Measurements from ENCODE around the gene PTPN23.

The PTPN23 gene

DNA sequence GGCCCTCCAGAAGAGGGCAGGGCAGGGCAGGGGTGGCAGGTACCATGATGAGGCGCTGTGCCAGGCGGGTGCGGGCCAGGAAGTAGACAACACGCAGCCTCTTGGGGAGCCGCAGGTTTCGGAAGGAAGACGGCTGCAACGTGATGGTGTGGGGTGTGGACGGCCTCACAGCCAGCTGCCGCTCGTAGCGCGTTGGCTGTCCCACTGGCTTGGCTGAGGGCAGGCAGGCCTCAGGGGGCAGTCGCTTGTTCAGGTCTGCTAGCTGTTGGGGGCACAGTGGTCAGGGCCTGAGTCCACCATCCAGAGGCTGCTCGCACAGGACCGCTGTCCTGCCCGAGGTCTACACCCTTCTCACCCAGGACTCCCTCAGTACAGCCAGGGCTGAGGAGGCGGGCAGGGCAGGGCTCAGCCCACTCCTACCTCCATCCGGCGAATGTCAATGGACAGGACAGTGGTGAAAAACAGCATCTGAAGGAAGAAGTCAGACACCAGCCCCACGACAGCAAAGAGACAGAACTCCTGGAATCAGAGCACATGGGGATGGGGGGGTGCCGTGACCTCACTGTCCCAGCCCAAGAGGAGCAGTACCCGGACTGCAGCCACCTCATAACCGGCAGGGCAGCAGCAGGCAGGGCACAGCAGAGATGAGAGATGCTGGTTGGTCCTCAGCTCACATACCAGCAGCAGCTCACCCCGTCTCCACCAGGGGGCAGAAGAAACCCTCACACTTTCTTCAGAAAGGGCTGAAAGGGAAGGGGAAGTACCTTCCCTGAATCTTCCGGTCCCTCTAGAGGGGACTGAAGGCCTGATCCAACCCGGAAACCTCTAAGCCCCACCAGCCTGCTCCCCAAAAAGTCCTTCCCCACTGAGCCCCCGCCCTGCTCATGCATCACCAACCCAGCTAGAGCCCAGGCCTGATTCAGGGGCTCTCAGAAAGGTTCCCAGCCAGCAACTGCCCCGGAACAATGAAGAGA is 40.0 kb downstream of the PTPN23 start:
- FAIRE-seq (no peak), DNase-seq (ENCODE audit: insufficient read length, low spot score) (peak; percentile 87)
- TF ChIP-seq, protein P1, sequence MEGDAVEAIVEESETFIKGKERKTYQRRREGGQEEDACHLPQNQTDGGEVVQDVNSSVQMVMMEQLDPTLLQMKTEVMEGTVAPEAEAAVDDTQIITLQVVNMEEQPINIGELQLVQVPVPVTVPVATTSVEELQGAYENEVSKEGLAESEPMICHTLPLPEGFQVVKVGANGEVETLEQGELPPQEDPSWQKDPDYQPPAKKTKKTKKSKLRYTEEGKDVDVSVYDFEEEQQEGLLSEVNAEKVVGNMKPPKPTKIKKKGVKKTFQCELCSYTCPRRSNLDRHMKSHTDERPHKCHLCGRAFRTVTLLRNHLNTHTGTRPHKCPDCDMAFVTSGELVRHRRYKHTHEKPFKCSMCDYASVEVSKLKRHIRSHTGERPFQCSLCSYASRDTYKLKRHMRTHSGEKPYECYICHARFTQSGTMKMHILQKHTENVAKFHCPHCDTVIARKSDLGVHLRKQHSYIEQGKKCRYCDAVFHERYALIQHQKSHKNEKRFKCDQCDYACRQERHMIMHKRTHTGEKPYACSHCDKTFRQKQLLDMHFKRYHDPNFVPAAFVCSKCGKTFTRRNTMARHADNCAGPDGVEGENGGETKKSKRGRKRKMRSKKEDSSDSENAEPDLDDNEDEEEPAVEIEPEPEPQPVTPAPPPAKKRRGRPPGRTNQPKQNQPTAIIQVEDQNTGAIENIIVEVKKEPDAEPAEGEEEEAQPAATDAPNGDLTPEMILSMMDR (IDR thresholded peaks at IDR 0.05; ENCODE audit: insufficient read depth, missing control alignments): peak; percentile 88

DNA sequence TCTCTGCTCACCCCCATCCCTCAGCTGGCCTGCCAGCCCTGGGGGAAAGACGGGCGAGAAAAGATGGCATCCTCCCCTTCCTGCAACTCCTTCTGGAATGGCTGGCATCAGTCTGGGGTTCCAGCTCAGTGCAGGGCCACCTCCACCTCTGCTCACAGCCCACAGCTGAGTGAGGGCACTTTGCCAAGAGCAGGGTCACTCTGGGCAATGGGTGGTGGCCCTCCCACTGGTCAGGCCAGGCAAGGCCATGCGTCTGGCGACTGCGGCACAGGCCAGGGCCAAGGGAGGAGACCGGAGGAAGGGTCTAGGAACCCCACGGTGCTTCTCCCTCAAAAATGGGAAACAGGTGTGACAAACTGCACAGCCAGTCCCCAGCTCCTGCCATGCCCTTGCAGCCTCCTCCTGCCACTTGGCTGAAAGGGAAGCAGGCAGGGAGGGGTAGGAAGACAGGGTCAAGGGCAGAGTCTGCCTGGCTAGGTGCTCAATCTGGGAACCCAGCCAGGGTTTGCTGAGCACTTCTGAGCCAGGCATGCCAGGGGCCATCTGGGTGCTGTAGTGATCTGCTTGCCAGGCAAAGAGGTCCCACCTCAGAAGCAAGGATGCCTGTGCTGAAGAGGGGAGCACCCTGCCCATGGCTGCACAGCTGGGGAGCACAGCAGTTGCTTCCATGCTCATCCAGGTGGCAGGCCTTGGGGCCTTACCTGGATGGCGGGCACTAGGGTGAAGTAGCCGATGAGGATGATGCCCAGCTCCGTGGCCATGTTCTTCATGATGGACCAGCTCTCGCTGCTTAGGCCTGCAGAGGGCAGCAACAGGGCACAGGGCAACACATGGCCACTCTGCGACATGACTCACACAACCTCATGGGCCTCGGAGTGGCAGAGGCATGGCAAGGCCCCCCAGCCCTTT is 41.2 kb downstream of the PTPN23 start:
- no peak for FAIRE-seq
- DNase-seq (ENCODE audit: insufficient read length, low spot score): peak; percentile 25
- TF ChIP-seq, protein P1 (IDR thresholded peaks at IDR 0.05; ENCODE audit: insufficient read depth, missing control alignments): peak; percentile 27

DNA sequence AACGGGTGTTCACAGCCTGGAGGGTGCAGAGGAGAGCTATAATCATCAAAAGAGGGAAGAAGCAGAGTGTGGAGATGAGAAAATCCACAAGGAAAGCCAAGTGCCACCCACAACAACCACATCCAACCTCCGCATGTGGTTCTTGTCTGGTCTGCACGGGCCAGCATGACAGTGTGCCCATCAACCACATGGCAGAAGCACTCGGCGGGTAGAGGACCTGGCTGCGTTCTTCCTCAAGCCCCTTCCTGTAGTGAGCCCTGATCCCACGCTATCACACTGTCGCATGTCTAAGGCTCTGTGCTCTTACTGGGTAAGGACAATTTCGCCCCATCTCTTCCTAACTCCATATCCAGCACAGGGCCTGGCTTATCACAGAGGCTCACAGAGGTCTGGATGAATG is 41.9 kb downstream of the PTPN23 start:
- TF ChIP-seq, protein P1 (IDR thresholded peaks at IDR 0.05; ENCODE audit: insufficient read depth, missing control alignments): no peak
- FAIRE-seq (no peak), DNase-seq (ENCODE audit: insufficient read length, low spot score) (no peak)

DNA sequence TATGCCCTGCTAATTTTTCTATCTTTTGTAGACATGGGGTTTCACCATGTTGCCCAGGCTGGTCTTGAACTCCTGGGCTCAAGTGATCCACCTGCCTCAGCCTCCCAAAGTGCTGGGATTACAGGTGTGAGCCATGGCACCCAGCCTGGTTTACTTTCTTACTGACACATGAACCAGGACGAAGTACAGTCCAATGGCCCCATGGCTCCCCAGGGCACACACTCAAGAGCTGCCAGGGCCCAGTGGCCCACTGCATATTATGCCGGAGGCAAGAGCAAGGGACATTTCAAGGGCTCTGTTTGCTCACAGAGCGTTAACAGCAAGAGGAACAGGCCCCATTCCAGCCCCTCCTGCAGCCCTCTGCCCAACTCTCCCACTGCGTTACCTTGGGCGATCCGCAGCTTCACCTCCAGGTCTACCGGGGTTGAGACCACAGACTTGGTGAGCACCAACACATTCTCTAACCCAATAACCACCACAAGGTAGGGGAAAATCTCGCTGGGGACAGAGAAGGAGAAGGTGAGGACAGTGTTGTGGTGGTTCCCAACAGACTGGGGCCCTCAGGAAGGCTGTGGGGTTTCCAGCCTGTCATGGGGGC is 42.8 kb downstream of the PTPN23 start:
- FAIRE-seq: no peak
- TF ChIP-seq, protein P1 (IDR thresholded peaks at IDR 0.05; ENCODE audit: insufficient read depth, missing control alignments): no peak
- peak; percentile 14 for DNase-seq (ENCODE audit: insufficient read length, low spot score)

DNA sequence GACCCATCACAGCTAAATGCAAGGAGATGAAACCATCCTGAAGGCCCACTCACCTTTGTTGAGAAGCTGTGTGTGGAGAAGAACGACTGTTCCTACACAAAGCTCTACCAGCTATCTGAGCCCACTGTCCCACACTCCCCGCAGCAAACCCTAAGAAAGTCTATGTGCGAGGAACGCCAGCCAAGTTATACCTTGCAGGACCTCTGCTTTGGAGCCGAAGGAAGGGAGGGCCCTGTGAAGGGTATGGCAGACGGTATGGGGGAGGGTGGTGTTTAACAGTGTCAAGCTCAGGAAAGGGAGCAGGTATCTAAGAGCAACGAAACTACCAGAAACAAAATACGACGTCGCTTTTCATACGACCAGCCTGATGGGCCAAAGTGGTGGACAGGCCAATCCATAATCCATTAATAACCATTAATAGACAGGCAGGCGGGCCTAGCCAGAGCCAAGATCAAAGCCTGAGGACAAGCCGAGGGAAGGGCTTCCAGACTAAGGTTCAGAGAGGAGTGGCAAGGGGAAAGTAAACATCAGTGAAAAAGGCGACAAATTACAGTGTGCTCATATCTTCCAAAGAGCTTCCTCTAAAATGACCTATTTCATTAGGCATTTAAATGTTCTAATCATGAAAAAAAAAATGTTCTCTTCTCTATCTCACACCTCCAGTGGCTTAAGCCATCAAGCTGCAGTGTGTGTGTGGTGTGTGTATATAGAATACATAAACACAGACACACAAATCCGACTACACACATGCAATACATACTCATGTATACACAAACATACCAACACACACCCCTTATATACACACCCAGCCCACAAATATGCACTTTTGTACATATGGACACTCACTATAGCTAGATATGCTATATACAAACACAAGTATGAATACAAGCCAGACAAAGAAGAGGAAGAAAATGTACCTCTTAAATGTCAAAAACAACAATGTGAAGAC is 43.9 kb downstream of the PTPN23 start:
- FAIRE-seq: no peak
- TF ChIP-seq, protein P1 (IDR thresholded peaks at IDR 0.05; ENCODE audit: insufficient read depth, missing control alignments): no peak
- no peak for DNase-seq (ENCODE audit: insufficient read length, low spot score)

DNA sequence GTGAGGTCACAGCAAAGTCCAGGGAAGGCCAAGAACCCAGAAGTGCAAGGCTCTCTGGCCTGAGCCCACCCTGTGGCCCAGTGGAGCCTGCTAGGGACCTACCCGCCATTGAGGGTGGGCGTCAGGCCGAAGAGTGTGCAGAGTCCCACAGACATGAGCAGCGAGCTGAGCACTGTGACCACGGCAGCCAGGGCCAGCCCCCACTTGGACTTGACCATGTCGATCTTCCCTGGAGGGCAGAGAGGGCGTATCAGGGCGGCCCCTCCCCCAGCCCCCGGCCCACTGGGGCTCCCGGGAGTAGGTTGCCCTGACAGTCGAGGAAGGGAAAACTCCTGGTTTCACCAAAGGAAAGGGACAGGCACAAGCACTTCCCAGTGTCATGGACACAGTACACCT is 44.6 kb downstream of the PTPN23 start:
- no peak for FAIRE-seq
- TF ChIP-seq, protein P1 (IDR thresholded peaks at IDR 0.05; ENCODE audit: insufficient read depth, missing control alignments): no peak
- DNase-seq (ENCODE audit: insufficient read length, low spot score): no peak

All from D721Med (cell line).